SU-DHL-6 (cell line): Measurements from ENCODE around the gene TMEM59L.
"Not testable (repeated sequence)": the region's sequence is repeated elsewhere in the genome, so short reads cannot be mapped to it uniquely, and the experiment has no call there.

Experiments
- H2AFZ ChIP-seq: fragments of 200-600 bp; sonication (generic); 2 replicates; pipeline ENCODE4 v1.6.1; 2014; ENCODE audit warnings: low read depth, mild to moderate bottlenecking, moderate library complexity, mixed read lengths, antibody characterized with exemption, low read length; ENCODE audit not compliant: severe bottlenecking
- H3F3A ChIP-seq: fragments of 200-600 bp; shearing (Covaris generic); 2 replicates; pipeline ENCODE4 v1.6.0; 2016; ENCODE audit warnings: antibody characterized with exemption, mild to moderate bottlenecking; ENCODE audit not compliant: insufficient read depth
- H3K27ac ChIP-seq: fragments of 200-600 bp; sonication (generic); 2 replicates; pipeline ENCODE4 v1.5.1; 2016; ENCODE audit warnings: low read depth, mild to moderate bottlenecking, low read length, moderate library complexity, mixed read lengths
- H3K27me3 ChIP-seq: fragments of 200-600 bp; sonication (generic), shearing (Covaris generic); 2 replicates; pipeline ENCODE4 v1.6.0; 2014; ENCODE audit warnings: mild to moderate bottlenecking, low read length
- H3K36me3 ChIP-seq: fragments of 200-600 bp; sonication (generic); 2 replicates; pipeline ENCODE4 v1.6.1; 2014; ENCODE audit warnings: mild to moderate bottlenecking, low read length, mixed read lengths
- H3K4me2 ChIP-seq: fragments of 300-600, 200-600 bp; shearing (Covaris generic), sonication (generic); 2 replicates; pipeline ENCODE4 v1.6.0; 2014; ENCODE audit warnings: low read length, low read depth, mild to moderate bottlenecking; ENCODE audit not compliant: poor library complexity, severe bottlenecking
- H3K4me3 ChIP-seq: fragments of 200-600 bp; sonication (generic); 2 replicates; pipeline ENCODE4 v1.5.1; 2014; ENCODE audit warnings: antibody characterized with exemption, low read length, mild to moderate bottlenecking, mixed read lengths; ENCODE audit not compliant: insufficient read depth, poor library complexity, severe bottlenecking
- H3K79me2 ChIP-seq: fragments of 200-600 bp; sonication (generic); 2 replicates; pipeline ENCODE4 v1.6.1; 2014; ENCODE audit warnings: mild to moderate bottlenecking, low read length, moderate library complexity; ENCODE audit not compliant: insufficient read depth
- H3K9ac ChIP-seq: fragments of 200-600 bp; sonication (generic); 2 replicates; pipeline ENCODE4 v1.7.0; 2014; ENCODE audit warnings: mild to moderate bottlenecking, low read length
- H3K9me2 ChIP-seq: fragments of 200-600 bp; sonication (generic); replicated peaks from 2 replicates; pipeline ENCODE4 v1.6.1; 2014; ENCODE audit warnings: low read length; ENCODE audit not compliant: insufficient read depth
- H3K9me3 ChIP-seq: fragments of 200-600 bp; sonication (generic); 2 replicates; pipeline ENCODE4 v1.6.1; 2014; ENCODE audit warnings: low read length, mixed read lengths; ENCODE audit not compliant: insufficient read depth
- H4K20me1 ChIP-seq: fragments of 200-600 bp; sonication (generic); 2 replicates; pipeline ENCODE4 v1.6.1; 2014; ENCODE audit warnings: low read depth, mild to moderate bottlenecking, antibody characterized with exemption, low read length, moderate library complexity, mixed read lengths
- EZH2phosphoT487 ChIP-seq: fragments of 200-600 bp; sonication (generic), shearing (Covaris generic); conservative IDR thresholded peaks from 2 replicates; pipeline ENCODE4 v1.6.1; 2018; ENCODE audit warnings: mild to moderate bottlenecking, antibody characterized with exemption, low read length, moderate library complexity, mixed read lengths
- TF ChIP-seq, protein P1 (sequence below): fragments of 200-600 bp; sonication (generic); IDR thresholded peaks from one replicate; pipeline ENCODE4 v1.5.1; 2017; ENCODE audit warnings: antibody characterized with exemption, mild to moderate bottlenecking, low read length, moderate library complexity; ENCODE audit not compliant: insufficient read depth, poor library complexity, severe bottlenecking

TMEM59L gene

DNA sequence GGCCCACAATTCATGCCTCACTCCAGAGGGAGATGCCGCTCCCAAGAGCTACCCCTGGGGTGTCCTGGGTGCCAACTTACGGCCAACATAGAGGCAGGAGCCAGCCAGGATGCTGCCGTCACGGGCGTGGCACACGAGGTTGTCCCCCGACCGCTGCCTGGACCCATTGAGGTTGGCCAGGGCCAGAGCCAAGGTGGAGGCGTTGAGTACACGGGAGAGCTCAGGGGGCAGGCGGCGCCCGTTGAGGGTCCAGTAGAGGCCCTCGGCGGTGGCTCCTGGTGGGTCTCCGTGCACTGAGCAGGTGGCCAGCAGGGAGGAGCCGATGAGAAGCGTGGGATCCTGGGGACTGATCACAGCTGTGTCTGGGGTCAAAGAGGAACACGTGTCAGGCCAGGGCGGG is 13.2 kb upstream of the TMEM59L start:
- H3K4me3 ChIP-seq = no peak overlapping the region
- H3K9me3 ChIP-seq = no peaks in the 10 kb centered on the region
- no peak overlapping the region for H2AFZ ChIP-seq
- no peaks in the 10 kb centered on the region for H4K20me1 ChIP-seq
- no peaks in the 10 kb centered on the region for H3K79me2 ChIP-seq
- H3K36me3 ChIP-seq = no peaks in the 10 kb centered on the region
- no peaks in the 10 kb centered on the region for H3F3A ChIP-seq
- H3K4me2 ChIP-seq = no peak overlapping the region
- TF ChIP-seq, protein P1, sequence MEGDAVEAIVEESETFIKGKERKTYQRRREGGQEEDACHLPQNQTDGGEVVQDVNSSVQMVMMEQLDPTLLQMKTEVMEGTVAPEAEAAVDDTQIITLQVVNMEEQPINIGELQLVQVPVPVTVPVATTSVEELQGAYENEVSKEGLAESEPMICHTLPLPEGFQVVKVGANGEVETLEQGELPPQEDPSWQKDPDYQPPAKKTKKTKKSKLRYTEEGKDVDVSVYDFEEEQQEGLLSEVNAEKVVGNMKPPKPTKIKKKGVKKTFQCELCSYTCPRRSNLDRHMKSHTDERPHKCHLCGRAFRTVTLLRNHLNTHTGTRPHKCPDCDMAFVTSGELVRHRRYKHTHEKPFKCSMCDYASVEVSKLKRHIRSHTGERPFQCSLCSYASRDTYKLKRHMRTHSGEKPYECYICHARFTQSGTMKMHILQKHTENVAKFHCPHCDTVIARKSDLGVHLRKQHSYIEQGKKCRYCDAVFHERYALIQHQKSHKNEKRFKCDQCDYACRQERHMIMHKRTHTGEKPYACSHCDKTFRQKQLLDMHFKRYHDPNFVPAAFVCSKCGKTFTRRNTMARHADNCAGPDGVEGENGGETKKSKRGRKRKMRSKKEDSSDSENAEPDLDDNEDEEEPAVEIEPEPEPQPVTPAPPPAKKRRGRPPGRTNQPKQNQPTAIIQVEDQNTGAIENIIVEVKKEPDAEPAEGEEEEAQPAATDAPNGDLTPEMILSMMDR = no peak
- TF ChIP-seq EZH2phosphoT487 = no peak
- no peak overlapping the region for H3K27ac ChIP-seq
- no peaks in the 10 kb centered on the region for H3K27me3 ChIP-seq
- H3K9me2 ChIP-seq = no peaks in the 10 kb centered on the region
- no peak overlapping the region for H3K9ac ChIP-seq

DNA sequence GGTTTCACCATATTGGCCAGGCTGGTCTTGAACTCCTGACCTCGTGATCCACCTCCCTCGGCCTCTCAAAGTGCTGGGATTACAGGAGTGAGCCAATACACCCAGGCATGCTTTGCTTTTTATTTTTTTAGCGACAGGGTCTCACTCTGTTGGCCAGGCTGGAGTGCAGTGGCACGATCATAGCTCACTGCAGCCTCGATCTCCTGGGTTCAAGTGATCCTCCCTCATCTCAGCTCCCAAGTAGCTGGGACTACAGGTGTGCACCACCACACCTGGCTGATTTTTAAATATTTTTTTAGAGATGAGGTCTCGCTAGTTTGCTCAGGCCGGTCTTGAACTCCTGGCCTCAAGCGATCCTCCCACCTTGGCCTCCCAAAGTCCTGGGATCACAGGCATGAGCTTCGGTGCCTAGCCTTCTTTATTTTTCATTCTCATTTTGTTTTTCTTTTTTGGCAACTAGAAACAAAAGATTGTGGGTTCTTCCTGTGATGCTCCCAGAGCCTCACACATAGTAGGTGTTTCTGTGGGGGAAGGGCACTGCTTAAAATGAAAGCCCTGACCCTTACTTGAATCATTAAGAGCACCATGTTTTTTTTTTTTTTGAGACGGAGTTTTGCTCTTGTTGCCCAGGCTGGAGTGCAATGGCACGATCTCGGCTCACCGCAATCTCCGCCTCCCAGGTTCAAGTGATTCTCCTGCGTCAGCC is 11.8 kb upstream of the TMEM59L start:
- H3K36me3 ChIP-seq, H3K4me3 ChIP-seq, H3K4me2 ChIP-seq, H4K20me1 ChIP-seq, H3K27me3 ChIP-seq, H2AFZ ChIP-seq, H3K79me2 ChIP-seq, H3K9me3 ChIP-seq, H3K9ac ChIP-seq, H3F3A ChIP-seq, H3K27ac ChIP-seq, H3K9me2 ChIP-seq: not testable (repeated sequence)

DNA sequence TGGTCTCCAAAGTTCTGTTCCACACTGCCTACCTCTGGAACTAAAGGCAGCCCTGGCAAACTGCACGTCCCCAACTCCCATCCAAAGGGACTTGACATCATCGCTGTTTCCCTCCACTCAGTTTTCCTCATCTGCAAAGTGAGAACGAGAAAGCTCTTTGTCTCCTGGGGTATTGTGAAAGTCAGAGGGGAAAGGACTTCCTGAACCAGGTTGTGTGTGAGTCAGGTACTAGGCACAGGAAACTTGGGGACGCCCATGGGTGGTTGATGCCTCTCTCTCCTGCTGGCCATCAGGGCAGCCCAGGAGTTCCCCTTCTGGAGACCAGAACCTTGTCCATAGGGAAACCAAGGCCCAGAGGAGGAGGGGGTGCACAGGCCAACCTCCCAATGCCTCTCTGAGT is 10.8 kb upstream of the TMEM59L start:
- Histone ChIP-seq H3K27ac (no peak overlapping the region), H3K9me3 (no peaks in the 10 kb centered on the region), H3K79me2 (no peaks in the 10 kb centered on the region), H2AFZ (no peak overlapping the region), H4K20me1 (no peaks in the 10 kb centered on the region), H3K4me2 (no peak overlapping the region), H3K27me3 (no peaks in the 10 kb centered on the region), H3F3A (no peaks in the 10 kb centered on the region), H3K9ac (no peak overlapping the region), H3K4me3 (no peak overlapping the region), H3K36me3 (no peaks in the 10 kb centered on the region), H3K9me2 (no peaks in the 10 kb centered on the region)
- no peak for TF ChIP-seq EZH2phosphoT487
- TF ChIP-seq, protein P1 = no peak

DNA sequence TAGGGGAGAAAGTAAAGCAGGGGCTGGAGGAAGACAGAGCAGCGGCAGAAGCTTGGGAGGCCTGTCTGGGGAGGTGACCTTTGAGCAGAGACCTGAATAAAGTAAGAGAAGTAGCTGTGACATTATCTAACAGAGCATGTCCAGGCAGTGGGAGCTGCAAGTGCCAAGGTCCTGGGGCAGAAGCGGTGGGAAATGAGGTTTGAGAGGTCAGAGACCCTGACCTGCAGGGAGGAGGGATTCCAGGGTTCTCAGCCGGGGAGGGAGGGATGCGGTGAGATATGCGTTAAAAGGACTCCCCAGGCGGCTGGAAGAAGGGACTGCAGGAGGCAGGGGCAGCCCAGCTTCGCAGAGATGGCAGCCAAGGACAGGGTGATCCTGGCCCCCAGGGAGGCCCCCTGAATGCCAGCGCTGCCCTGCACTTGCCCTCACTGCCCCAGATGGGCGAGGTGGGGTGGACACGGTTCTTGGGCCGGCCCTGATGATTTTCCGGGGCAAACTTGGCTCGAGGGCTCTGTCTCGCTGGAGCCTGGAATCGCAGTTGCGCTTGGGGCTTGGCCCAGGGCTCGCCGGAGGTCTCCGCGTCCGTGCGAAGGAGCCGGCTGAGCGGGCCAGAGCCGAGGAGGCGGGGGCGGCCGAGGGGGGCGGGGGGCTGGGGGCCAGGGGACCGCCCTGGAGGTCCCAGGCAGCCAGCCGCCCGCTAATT is 9.3 kb upstream of the TMEM59L start:
- Histone ChIP-seq H2AFZ (no peak overlapping the region), H3K4me2 (no peak overlapping the region), H3F3A (no peaks in the 10 kb centered on the region), H3K9ac (no peak overlapping the region), H3K36me3 (no peaks in the 10 kb centered on the region), H3K4me3 (no peak overlapping the region), H4K20me1 (no peaks in the 10 kb centered on the region), H3K27ac (no peak overlapping the region), H3K27me3 (0 out of 2 replicates have a peak, but pooled peaks cover 2% of the 10 kb centered on the region), H3K9me3 (no peaks in the 10 kb centered on the region), H3K79me2 (no peaks in the 10 kb centered on the region), H3K9me2 (no peaks in the 10 kb centered on the region)
- TF ChIP-seq, protein P1 = no peak
- 0 out of 2 replicates have a peak, but pooled peaks have one; percentile 27 for TF ChIP-seq EZH2phosphoT487
